KOPT-K1 (cell line): ENCODE measurements around the gene TARM1.
"Not testable (repeated sequence)": the region's sequence is repeated elsewhere in the genome, so short reads cannot be mapped to it uniquely, and the experiment has no call there.

Experiments
- H3K27ac ChIP-seq: fragments of 200-600 bp; sonication (generic); 2 replicates; pipeline ENCODE4 v1.5.1; 2016; ENCODE audit warnings: antibody characterized with exemption, mild to moderate bottlenecking, low read depth, low read length; ENCODE audit not compliant: poor library complexity, severe bottlenecking
- H3K36me3 ChIP-seq: fragments of 200-600 bp; sonication (generic); 2 replicates; pipeline ENCODE4 v1.5.1; 2017; ENCODE audit warnings: antibody characterized with exemption, mild to moderate bottlenecking, low read length, moderate library complexity; ENCODE audit not compliant: insufficient read depth
- H3K9me3 ChIP-seq: fragments of 200-600 bp; sonication (generic); 2 replicates; pipeline ENCODE4 v1.5.1; 2017; ENCODE audit warnings: antibody characterized with exemption, low read length, mild to moderate bottlenecking; ENCODE audit not compliant: insufficient read depth, poor library complexity, severe bottlenecking

The TARM1 gene

DNA sequence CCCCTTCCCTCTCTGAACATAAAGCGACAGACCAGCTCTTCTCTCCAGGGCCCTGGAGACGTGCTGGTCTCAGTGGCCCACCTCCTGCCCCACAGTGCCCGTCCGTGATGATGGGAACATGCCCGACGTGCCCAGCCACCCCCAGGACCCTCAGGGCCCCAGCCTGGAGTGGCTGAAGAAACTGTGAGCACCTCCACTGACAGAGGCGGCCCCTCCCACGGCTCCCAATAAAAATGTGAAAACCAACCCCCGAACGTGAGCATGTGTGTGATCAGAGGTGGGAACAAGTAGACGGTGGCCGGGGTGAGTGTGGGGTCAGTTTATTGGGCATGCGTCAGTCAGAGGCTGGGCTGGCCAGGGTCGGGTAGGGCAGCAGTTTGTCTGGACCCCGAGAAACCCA is 25.6 kb upstream of the TARM1 start:
- H3K36me3 ChIP-seq: peaks cover 60% of the 10 kb centered on the region
- H3K27ac ChIP-seq: no peak overlapping the region
- H3K9me3 ChIP-seq: no peaks in the 10 kb centered on the region

DNA sequence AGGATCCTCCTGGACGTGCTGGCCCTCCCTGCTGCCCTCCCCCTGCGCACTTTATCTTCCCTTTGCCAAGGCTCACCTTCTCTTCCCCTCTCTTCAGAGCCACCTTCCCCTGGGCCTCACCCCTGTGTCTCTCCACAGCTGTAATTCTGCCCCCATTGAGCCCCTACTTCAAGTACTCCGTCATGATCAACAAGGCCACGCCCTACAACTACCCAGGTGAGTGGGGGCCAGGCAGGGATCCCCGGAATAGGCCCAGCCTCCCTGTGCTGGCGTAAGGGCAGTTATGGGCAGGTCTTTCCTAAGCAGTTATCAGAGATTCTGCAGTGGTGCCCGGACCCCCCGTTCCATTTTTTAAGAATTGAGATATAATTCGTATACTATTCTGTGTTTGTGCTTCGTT is 24.6 kb upstream of the TARM1 start:
- H3K36me3 ChIP-seq: peaks cover 55% of the 10 kb centered on the region

GRCh38 chr19:54104998-54105715 is 24.0 kb upstream of the TARM1 start:
- Histone ChIP-seq H3K27ac (no peak overlapping the region), H3K36me3 (peaks cover 49% of the 10 kb centered on the region), H3K9me3 (no peaks in the 10 kb centered on the region)

More for the DNA sequence above, 24.6 kb upstream of the TARM1 start:
- no peaks in the 10 kb centered on the region for H3K9me3 ChIP-seq
- no peak overlapping the region for H3K27ac ChIP-seq

DNA sequence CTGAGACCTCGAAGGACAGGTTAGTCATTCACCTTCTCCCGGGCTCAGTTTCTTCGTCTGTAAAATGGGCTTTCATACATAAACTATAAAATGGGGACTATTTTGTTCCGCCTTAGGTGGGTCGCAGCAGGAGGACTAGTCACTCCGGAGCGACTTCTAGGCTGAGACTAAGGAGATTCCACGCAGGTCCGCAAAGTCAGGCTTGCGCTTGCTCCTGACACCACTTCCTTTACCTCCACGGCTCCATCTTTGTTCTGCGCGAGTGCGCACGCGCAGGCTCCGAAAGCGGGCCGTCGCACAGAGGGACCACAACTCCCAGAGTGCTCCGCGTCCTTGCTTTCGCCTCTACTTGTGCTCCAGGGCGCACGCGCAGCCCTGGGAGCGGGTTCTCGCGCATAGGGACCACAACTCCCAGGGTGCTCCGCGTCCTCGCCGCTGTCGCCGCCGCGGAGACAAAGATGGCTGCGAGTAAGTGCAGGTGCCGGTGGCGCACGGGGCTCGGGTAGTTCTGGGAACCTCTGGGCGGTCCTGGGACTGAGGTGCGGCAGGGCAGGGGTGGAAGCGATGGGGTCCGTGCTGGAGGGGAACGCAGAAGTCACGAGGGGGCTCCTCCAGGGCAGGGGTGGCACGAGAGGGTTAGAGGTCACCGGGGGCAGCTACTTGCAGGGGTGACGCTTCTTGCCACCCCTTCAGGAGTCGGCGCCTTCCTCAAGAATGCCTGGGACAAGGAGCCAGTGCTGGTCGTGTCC is 21.4 kb upstream of the TARM1 start, which contains the start of gene NDUFA3:
Gene NDUFA3, plus strand, starts transcription at position 435 of the 749 bp plus-strand sequence. Its CDS starts 24 bp downstream, at position 459.
- Histone ChIP-seq H3K9me3 (no peaks in the 10 kb centered on the region), H3K27ac (peak within 1 kb of the TSS; percentile 65), H3K36me3 (peaks cover 23% of the 10 kb centered on the region)

- peaks cover 3% of the 10 kb centered on the region for H3K36me3 ChIP-seq
- no peak within 1 kb of the TSS for H3K27ac ChIP-seq
- H3K9me3 ChIP-seq: no peaks in the 10 kb centered on the region
Measured at GRCh38 chr19:54100561-54100960, 19.4 kb upstream of the TARM1 start, which contains the start of gene OSCAR. OSCAR (minus strand) TSS chr19:54100803; CDS start chr19:54100792, 11 bp downstream.

DNA sequence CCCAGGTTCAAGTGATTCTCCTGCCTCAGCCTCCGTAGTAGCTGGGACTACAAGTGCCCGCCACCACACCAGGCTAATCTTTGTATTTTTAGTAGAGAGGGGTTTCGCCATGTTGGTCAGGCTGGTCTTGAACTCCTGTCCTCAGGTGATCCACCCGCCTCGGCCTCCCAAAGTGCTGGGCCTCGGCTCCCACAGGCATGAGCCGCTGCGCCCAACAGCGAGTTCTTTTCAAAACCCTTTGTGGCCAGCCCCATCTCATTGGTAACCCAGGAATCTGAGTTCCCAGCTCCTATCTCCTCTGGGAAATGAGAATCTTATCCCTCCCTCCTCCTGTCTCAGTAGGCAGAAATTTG is 18.7 kb upstream of the TARM1 start:
- H3K27ac ChIP-seq, H3K36me3 ChIP-seq, H3K9me3 ChIP-seq: not testable (repeated sequence)

- no peaks in the 10 kb centered on the region for H3K36me3 ChIP-seq
- no peak overlapping the region for H3K27ac ChIP-seq
- peaks cover 6% of the 10 kb centered on the region for H3K9me3 ChIP-seq
Measured at GRCh38 chr19:54099190-54099902, 18.2 kb upstream of the TARM1 start.

GRCh38 chr19:54096617-54097106 is 15.5 kb upstream of the TARM1 start:
- Histone ChIP-seq H3K36me3 (no peaks in the 10 kb centered on the region), H3K27ac (no peak overlapping the region), H3K9me3 (peaks cover 11% of the 10 kb centered on the region)

DNA sequence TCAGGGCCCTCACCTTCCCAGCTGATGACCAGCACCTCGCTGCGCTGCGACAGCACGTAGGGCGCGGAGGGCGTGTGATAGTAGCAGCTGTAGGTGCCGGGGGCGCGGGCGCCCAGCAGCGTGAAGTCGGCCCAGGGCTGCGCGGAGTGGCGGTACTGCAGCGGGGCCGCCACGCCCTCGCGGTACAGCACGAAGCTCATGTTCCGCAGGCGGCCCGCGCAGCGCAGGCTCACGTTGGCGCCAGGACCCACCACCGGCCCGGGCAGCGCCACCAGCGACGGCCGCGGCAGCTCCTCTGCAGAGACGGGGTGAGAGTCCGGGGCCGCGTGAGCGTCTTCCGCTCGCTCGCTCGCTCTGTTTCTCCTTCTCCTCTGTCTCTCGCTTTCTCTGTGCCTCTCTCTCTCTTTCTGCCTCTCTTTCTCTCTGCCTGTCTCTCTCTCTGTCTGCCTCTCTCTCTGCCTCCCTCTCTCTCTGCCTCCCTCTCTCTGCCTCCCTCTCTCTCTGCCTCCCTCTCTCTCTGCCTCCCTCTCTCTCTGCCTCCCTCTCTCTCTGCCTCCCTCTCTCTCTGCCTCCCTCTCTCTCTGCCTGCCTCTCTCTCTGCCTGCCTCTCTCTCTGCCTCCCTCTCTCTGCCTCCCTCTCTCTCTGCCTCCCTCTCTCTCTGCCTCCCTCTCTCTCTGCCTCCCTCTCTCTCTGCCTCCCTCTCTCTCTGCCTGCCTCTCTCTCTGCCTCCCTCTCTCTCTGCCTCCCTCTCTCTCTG is 14.9 kb upstream of the TARM1 start:
- peaks cover 11% of the 10 kb centered on the region for H3K9me3 ChIP-seq
- H3K36me3 ChIP-seq, H3K27ac ChIP-seq: not testable (repeated sequence)

DNA sequence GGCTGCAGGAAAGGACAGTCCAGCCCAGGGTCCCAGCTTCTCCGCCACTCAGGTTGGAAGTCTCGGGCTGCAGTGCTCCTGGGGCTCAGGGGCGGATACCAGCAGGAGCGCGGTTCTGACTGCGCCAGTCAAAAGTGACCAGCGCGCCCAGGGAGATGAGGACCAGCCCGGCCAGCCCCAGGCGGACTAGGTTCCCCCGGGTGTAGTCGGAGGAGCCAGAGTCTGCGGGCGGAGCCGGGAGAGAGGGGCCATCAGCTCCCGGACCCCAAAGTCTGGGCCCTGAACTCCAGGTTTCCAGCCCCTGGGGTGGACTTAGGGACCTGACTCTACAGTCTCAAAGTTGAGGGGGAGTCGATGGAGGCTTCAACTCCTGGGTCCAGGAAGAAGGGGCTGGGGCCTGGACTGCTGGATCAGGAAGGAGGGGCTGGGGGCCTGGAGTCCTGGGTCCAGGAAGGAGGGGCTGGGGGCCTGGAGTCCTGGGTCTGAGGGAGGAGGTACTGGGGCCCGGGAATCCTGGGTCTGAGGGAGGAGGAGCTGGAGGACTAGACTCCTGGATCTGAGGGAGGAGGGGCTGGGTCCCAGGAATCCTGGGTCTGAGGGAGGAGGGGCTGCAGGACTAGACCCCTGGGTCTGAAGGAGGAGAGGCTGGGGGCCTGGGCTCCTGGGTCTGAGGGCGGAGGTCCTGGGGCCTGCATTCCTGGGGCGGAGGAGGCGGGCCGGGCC is 14.1 kb upstream of the TARM1 start:
- H3K9me3 ChIP-seq: peaks cover 11% of the 10 kb centered on the region
- H3K36me3 ChIP-seq: no peaks in the 10 kb centered on the region
- no peak overlapping the region for H3K27ac ChIP-seq

GRCh38 chr19:54094426-54095000 is 13.3 kb upstream of the TARM1 start:
- H3K27ac ChIP-seq: no peak overlapping the region
- H3K9me3 ChIP-seq: peaks cover 11% of the 10 kb centered on the region
- no peaks in the 10 kb centered on the region for H3K36me3 ChIP-seq

- Histone ChIP-seq H3K9me3 (peaks cover 9% of the 10 kb centered on the region), H3K36me3 (no peaks in the 10 kb centered on the region), H3K27ac (no peak overlapping the region)
Measured at GRCh38 chr19:54084410-54084809, 3.2 kb upstream of the TARM1 start.

- Histone ChIP-seq H3K27ac (no peak overlapping the region), H3K36me3 (no peaks in the 10 kb centered on the region), H3K9me3 (peaks cover 9% of the 10 kb centered on the region)
Measured at GRCh38 chr19:54077334-54077733, 3.8 kb downstream of the TARM1 start.

GRCh38 chr19:54074851-54075250 is 6.3 kb downstream of the TARM1 start:
- no peak overlapping the region for H3K27ac ChIP-seq
- H3K36me3 ChIP-seq: no peaks in the 10 kb centered on the region
- no peaks in the 10 kb centered on the region for H3K9me3 ChIP-seq
